GM08714 (cell line): ENCODE data around the gene CHST8.

Experiments used
- H3K4me3 ChIP-seq: fragments of 200-500 bp; sonication (Bioruptor generic); 2 replicates; pipeline ENCODE4 v1.5.1; 2014; ENCODE audit warnings: mild to moderate bottlenecking, low read length, inconsistent platforms
- ZNF274 ChIP-seq: IDR thresholded peaks from 2 replicates; pipeline ENCODE4 v1.6.1; 2012; ENCODE audit warnings: mild to moderate bottlenecking, low read depth, low read length

The CHST8 gene

DNA sequence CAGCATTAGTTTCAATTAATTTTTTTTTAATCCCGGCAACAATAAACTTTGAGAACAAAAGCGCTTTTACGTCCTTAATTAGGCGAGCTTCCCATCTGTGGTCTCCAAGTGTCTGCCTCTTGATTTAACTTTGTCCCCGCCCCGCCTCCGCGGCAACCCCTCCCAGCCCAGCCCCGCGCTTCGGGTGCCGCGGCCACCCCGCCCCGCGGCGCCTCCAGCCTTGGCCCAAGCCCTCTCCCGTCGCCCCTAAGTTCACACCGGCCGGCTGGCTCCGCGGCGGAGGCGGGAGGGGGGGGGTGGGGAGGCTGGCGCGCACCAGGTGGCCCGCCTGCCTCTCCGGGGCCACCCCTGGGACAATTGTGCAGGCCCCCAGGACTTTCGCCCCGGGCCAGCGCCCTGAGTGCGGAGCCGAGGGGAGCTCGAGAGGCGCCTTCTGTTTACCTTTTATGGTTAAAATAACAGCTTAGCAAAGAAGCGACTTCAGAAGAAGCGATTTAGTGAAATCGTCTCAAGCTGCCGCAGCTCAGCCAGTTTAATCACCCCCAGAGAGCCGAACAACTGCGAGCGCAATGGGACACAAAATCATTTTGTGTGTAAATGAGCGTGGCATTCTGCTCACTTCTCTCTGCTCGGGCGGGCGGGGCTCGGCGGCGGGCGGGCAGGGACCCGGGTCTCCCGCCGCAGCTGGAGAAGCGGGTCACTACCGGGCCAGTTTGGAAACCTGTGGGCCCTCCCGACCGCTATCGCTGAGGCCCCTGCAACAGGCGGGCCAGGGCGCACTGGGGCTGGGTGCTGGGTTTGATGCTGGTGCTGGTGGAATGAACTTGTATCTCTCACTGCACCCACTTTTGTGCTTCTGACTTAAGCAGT is 176.3 kb downstream of the CHST8 start:
- TF ChIP-seq ZNF274 = no peak
- H3K4me3 ChIP-seq = peak overlapping the region; percentile 39; the same call in 1 of the 2 replicates

GRCh38 chr19:33798681-33799111 is 176.9 kb downstream of the CHST8 start:
- no peak for TF ChIP-seq ZNF274
- no peak overlapping the region for H3K4me3 ChIP-seq

- H3K4me3 ChIP-seq = no peak overlapping the region
- TF ChIP-seq ZNF274 = no peak
These were observed 177.7 kb downstream of the CHST8 start for GRCh38 chr19:33799476-33799875.

- no peak overlapping the region for H3K4me3 ChIP-seq
- TF ChIP-seq ZNF274 = no peak
These were observed 178.4 kb downstream of the CHST8 start for GRCh38 chr19:33800012-33800680.

- no peak for TF ChIP-seq ZNF274
- no peak overlapping the region for H3K4me3 ChIP-seq
These were observed 179.7 kb downstream of the CHST8 start for GRCh38 chr19:33801411-33801810.

- no peak overlapping the region for H3K4me3 ChIP-seq
- no peak for TF ChIP-seq ZNF274
These were observed 180.2 kb downstream of the CHST8 start for GRCh38 chr19:33802001-33802400.

DNA sequence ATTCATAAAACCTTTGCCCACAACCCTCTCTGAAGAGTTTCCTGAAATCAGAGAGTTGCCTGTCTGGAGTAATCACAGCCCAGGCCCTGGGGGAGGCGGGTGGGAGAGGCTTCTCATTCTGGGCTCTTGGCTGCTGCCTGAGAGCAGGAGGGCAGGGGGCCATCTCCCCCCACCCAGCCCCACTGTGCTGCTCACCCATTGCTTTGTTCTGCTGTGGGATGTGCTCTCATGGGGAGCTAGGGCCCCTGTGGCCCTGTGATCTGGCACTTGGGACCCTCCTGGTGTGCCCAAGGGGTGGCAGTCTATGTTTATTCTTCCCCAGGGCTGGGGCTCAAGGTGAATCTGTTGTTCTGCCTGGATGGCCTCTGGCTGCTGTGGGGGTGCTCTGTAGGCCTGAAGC is 181.0 kb downstream of the CHST8 start:
- no peak for TF ChIP-seq ZNF274
- no peak overlapping the region for H3K4me3 ChIP-seq

GRCh38 chr19:33803383-33803782 is 181.6 kb downstream of the CHST8 start:
- H3K4me3 ChIP-seq = no peak overlapping the region

GRCh38 chr19:33804021-33804799 is 182.5 kb downstream of the CHST8 start:
- TF ChIP-seq ZNF274 = no peak
- no peak overlapping the region for H3K4me3 ChIP-seq

More at GRCh38 chr19:33803383-33803782, 181.6 kb downstream of the CHST8 start:
- no peak for TF ChIP-seq ZNF274

GRCh38 chr19:33805313-33805712 is 183.6 kb downstream of the CHST8 start:
- no peak for TF ChIP-seq ZNF274
- H3K4me3 ChIP-seq = no peak overlapping the region

DNA sequence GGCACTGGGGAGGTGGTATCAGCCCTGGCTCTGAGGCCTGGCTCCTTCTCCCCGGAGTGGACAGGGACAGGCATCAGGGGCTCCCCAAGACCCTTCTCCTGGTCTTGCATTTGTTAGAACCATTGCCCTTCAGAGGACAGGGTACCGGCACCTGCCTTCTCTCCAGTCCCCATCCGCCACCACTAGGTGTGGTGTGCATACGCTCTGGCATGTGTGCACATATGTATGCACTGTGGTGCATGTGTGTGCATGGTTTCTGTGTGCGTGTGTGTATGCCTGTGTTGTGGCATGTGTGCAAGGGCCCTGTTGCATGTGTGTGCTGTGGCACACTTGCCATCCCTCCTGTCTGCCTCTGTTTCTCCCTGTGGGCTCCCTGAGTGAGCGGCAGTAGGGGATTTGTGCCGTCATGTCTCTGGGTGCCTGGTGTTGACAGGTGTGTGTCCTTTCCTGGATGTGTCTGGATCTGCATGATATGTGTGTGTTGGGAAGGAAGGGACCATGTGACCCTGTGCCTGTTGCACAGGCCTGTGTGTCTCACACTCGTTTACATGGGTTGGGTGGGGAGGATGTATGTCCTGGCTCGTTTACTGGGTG is 184.2 kb downstream of the CHST8 start:
- no peak overlapping the region for H3K4me3 ChIP-seq
- TF ChIP-seq ZNF274 = no peak

- no peak overlapping the region for H3K4me3 ChIP-seq
These were observed 184.7 kb downstream of the CHST8 start for GRCh38 chr19:33806434-33806881.

DNA sequence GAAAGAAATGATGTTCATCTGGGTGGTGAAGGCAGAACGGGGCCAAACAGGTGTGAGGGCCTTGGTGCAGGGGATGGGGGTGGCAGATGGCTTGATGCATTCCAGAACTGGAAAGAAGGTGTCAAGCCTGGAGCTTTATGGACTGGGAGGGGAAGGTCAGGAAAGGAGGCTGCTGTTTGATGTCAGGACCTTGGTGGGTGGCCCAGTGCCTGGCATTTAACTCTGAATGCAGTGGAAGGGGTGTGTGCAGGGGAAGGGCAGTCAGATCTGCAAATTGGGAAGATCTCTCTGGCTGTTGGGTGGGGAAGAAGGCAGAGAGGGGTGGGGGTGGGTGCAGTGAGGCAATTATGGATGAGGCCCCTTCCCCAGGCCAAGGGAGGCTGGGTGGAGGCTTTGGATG is 186.6 kb downstream of the CHST8 start:
- no peak overlapping the region for H3K4me3 ChIP-seq
- no peak for TF ChIP-seq ZNF274

More at GRCh38 chr19:33806434-33806881, 184.7 kb downstream of the CHST8 start:
- TF ChIP-seq ZNF274 = no peak

DNA sequence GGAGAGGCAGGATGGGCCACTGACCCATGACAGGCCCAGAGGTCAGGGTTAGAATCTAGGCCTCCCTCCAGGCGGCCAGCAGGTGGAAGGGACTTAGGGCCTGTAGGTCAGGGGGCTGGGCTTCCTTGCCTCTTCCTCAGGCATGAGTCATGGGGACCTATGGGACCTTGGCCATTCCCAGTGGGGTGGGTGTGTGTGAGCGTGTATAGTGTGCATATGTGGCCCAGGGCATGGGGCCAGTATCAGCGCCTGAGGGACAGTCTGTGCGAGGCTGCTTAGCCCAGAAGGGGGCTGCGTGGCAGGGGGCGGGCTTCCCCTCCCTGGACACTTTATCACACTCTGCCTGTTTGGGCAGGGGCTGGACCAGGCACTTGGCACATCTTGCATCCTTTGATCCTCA is 188.2 kb downstream of the CHST8 start:
- H3K4me3 ChIP-seq = no peak overlapping the region
- no peak for TF ChIP-seq ZNF274
